Activated T-helper 1 cell treated with anti-CD3 and anti-CD28 coated beads, Interleukin-12 subunit alpha, Interleukin-12 subunit beta, Interleukin-2, Interleukin-4 antibody, amounts not matched to agents 30 ng/mL and 10 ng/mL and 1 ng/mL, durations not matched to agents 14 hours and 24 hours and 36 hours (primary cell): Measurements from ENCODE around the gene AANAT. TPM values are rescaled to one million over a fixed set of nuclear protein-coding genes. Genes with fewer than 3 reads are reported as not detected.

ENCODE experiments used
- DNase-seq: peaks from one replicate; pipeline ENCODE4 v3.0.0; 2021; ENCODE audit warnings: low spot score
- H3K27ac Mint-ChIP-seq: one replicate; pipeline ENCODE4 v1.8.0; 2021; ENCODE audit warnings: mild to moderate bottlenecking, mixed read lengths
- H3K27me3 Mint-ChIP-seq: one replicate; pipeline ENCODE4 v1.8.0; 2022; ENCODE audit warnings: mild to moderate bottlenecking, moderate library complexity, mixed read lengths; ENCODE audit not compliant: insufficient read depth
- H3K36me3 Mint-ChIP-seq: one replicate; pipeline ENCODE4 v1.8.0; 2021; ENCODE audit warnings: low read depth, mixed read lengths
- H3K4me1 Mint-ChIP-seq: one replicate; pipeline ENCODE4 v1.8.0; 2021; ENCODE audit warnings: low read depth, mixed read lengths
- H3K4me3 Mint-ChIP-seq: one replicate; pipeline ENCODE4 v1.8.0; 2021; ENCODE audit warnings: mild to moderate bottlenecking, moderate library complexity, mixed read lengths
- H3K9me3 Mint-ChIP-seq: one replicate; pipeline ENCODE4 v1.8.0; 2021; ENCODE audit warnings: mixed read lengths
- intact Hi-C: fragments of 100-400 bp; cut with micrococcal nuclease; formaldehyde crosslinking; loops from one replicate; pipeline ENCODE4 v1.15.1; 2024
- total RNA-seq: library from RNA; stranded (reverse); gene quantifications from 2 replicates; pipeline ENCODE4 v1.2.3, GENCODE V29; 2022

The AANAT gene
- total RNA-seq, result not detected in 2 replicates

- no peak within 1 kb of the TSS for H3K27ac Mint-ChIP-seq
- H3K4me3 Mint-ChIP-seq, result no peak within 1 kb of the TSS
- DNase-seq, result no peak
- peaks cover 9% of the 10 kb centered on the region for H3K4me1 Mint-ChIP-seq
- no peaks in the 10 kb centered on the region for H3K9me3 Mint-ChIP-seq
- intact Hi-C loops, result no loop called here
- H3K27me3 Mint-ChIP-seq, result no peaks in the 10 kb centered on the region
- peaks cover 6% of the 10 kb centered on the region for H3K36me3 Mint-ChIP-seq
Observed at GRCh38 chr17:76467366-76467765, at the start of gene AANAT. Gene AANAT (plus strand): TSS chr17:76467603. CDS start chr17:76468747, 1,144 bp downstream.

- no peak overlapping the region for H3K4me3 Mint-ChIP-seq
- peaks cover 12% of the 10 kb centered on the region for H3K4me1 Mint-ChIP-seq
- intact Hi-C loops, result no loop called here
- no peak overlapping the region for H3K27ac Mint-ChIP-seq
- DNase-seq, result no peak
- H3K9me3 Mint-ChIP-seq, result no peaks in the 10 kb centered on the region
- peaks cover 6% of the 10 kb centered on the region for H3K36me3 Mint-ChIP-seq
- no peaks in the 10 kb centered on the region for H3K27me3 Mint-ChIP-seq
Observed at GRCh38 chr17:76419576-76420260, 47.7 kb upstream of the AANAT start.

GRCh38 chr17:76420356-76421043 is 46.9 kb upstream of the AANAT start:
- Mint-ChIP-seq H3K4me1 (peaks cover 12% of the 10 kb centered on the region), H3K4me3 (no peak overlapping the region), H3K27me3 (no peaks in the 10 kb centered on the region), H3K36me3 (peaks cover 6% of the 10 kb centered on the region), H3K9me3 (no peaks in the 10 kb centered on the region), H3K27ac (no peak overlapping the region)
- intact Hi-C loops, result no loop called here
- no peak for DNase-seq

GRCh38 chr17:76421044-76421407 is 46.4 kb upstream of the AANAT start:
- no peaks in the 10 kb centered on the region for H3K27me3 Mint-ChIP-seq
- no peak overlapping the region for H3K4me3 Mint-ChIP-seq
- H3K36me3 Mint-ChIP-seq, result peaks cover 8% of the 10 kb centered on the region
- no peaks in the 10 kb centered on the region for H3K9me3 Mint-ChIP-seq
- no peak overlapping the region for H3K27ac Mint-ChIP-seq
- DNase-seq, result no peak
- intact Hi-C loops, result no loop called here
- H3K4me1 Mint-ChIP-seq, result peaks cover 12% of the 10 kb centered on the region

GRCh38 chr17:76422406-76422805 is 45.0 kb upstream of the AANAT start:
- Mint-ChIP-seq H3K36me3 (peaks cover 8% of the 10 kb centered on the region), H3K9me3 (no peaks in the 10 kb centered on the region), H3K27ac (no peak overlapping the region), H3K27me3 (no peaks in the 10 kb centered on the region), H3K4me1 (peaks cover 19% of the 10 kb centered on the region), H3K4me3 (no peak overlapping the region)
- intact Hi-C loops, result no loop called here
- DNase-seq, result no peak

- H3K27me3 Mint-ChIP-seq, result no peaks in the 10 kb centered on the region
Observed at GRCh38 chr17:76422860-76423259, 44.5 kb upstream of the AANAT start.

GRCh38 chr17:76426853-76427252 is 40.5 kb upstream of the AANAT start:
- no peak for DNase-seq
- Mint-ChIP-seq H3K4me1 (peaks cover 16% of the 10 kb centered on the region), H3K27me3 (no peaks in the 10 kb centered on the region), H3K36me3 (peaks cover 7% of the 10 kb centered on the region), H3K27ac (no peak overlapping the region), H3K9me3 (no peaks in the 10 kb centered on the region), H3K4me3 (no peak overlapping the region)
- intact Hi-C loops, result no loop called here

More at GRCh38 chr17:76422860-76423259, 44.5 kb upstream of the AANAT start:
- H3K27ac Mint-ChIP-seq, result no peak overlapping the region
- peaks cover 15% of the 10 kb centered on the region for H3K4me1 Mint-ChIP-seq
- no peak for DNase-seq
- H3K4me3 Mint-ChIP-seq, result no peak overlapping the region
- H3K36me3 Mint-ChIP-seq, result peaks cover 5% of the 10 kb centered on the region
- intact Hi-C loops, result no loop called here
- H3K9me3 Mint-ChIP-seq, result no peaks in the 10 kb centered on the region

- Mint-ChIP-seq H3K27ac (no peak overlapping the region), H3K4me1 (peaks cover 20% of the 10 kb centered on the region), H3K4me3 (no peak overlapping the region), H3K36me3 (peaks cover 7% of the 10 kb centered on the region), H3K9me3 (no peaks in the 10 kb centered on the region), H3K27me3 (no peaks in the 10 kb centered on the region)
- DNase-seq, result no peak
- intact Hi-C loops, result no loop called here
Observed at GRCh38 chr17:76427501-76428231, 39.7 kb upstream of the AANAT start.

GRCh38 chr17:76428511-76428910 is 38.9 kb upstream of the AANAT start:
- Mint-ChIP-seq H3K36me3 (peaks cover 4% of the 10 kb centered on the region), H3K27ac (no peak overlapping the region), H3K27me3 (no peaks in the 10 kb centered on the region), H3K4me3 (no peak overlapping the region), H3K4me1 (peaks cover 20% of the 10 kb centered on the region), H3K9me3 (no peaks in the 10 kb centered on the region)
- DNase-seq, result no peak
- intact Hi-C loops, result no loop called here

GRCh38 chr17:76431509-76431908 is 35.9 kb upstream of the AANAT start:
- no peak overlapping the region for H3K4me3 Mint-ChIP-seq
- no peaks in the 10 kb centered on the region for H3K27me3 Mint-ChIP-seq
- intact Hi-C loops, result no loop called here
- no peak overlapping the region for H3K27ac Mint-ChIP-seq
- peaks cover 2% of the 10 kb centered on the region for H3K36me3 Mint-ChIP-seq
- DNase-seq, result no peak
- H3K9me3 Mint-ChIP-seq, result no peaks in the 10 kb centered on the region
- H3K4me1 Mint-ChIP-seq, result peaks cover 18% of the 10 kb centered on the region

GRCh38 chr17:76432004-76432403 is 35.4 kb upstream of the AANAT start:
- intact Hi-C loops, result no loop called here
- Mint-ChIP-seq H3K4me1 (peaks cover 13% of the 10 kb centered on the region), H3K27ac (no peak overlapping the region), H3K36me3 (peaks cover 2% of the 10 kb centered on the region), H3K27me3 (no peaks in the 10 kb centered on the region), H3K9me3 (no peaks in the 10 kb centered on the region), H3K4me3 (no peak overlapping the region)
- no peak for DNase-seq

- Mint-ChIP-seq H3K4me3 (no peak overlapping the region), H3K36me3 (peaks cover 5% of the 10 kb centered on the region), H3K27me3 (no peaks in the 10 kb centered on the region), H3K27ac (no peak overlapping the region), H3K9me3 (no peaks in the 10 kb centered on the region), H3K4me1 (peaks cover 12% of the 10 kb centered on the region)
- intact Hi-C loops, result no loop called here
- DNase-seq, result no peak
Observed at GRCh38 chr17:76432712-76433336, 34.6 kb upstream of the AANAT start.

GRCh38 chr17:76433693-76434092 is 33.7 kb upstream of the AANAT start:
- intact Hi-C loops, result no loop called here
- H3K4me1 Mint-ChIP-seq, result peaks cover 4% of the 10 kb centered on the region
- H3K9me3 Mint-ChIP-seq, result no peaks in the 10 kb centered on the region
- H3K4me3 Mint-ChIP-seq, result no peak overlapping the region
- peaks cover 7% of the 10 kb centered on the region for H3K36me3 Mint-ChIP-seq
- H3K27me3 Mint-ChIP-seq, result no peaks in the 10 kb centered on the region
- no peak overlapping the region for H3K27ac Mint-ChIP-seq
- DNase-seq, result no peak
